Measurements from ENCODE around the gene PLET1.
"Not testable (repeated sequence)": the region's sequence is repeated elsewhere in the genome, so short reads cannot be mapped to it uniquely, and the experiment has no call there.

PLET1 gene

DNA sequence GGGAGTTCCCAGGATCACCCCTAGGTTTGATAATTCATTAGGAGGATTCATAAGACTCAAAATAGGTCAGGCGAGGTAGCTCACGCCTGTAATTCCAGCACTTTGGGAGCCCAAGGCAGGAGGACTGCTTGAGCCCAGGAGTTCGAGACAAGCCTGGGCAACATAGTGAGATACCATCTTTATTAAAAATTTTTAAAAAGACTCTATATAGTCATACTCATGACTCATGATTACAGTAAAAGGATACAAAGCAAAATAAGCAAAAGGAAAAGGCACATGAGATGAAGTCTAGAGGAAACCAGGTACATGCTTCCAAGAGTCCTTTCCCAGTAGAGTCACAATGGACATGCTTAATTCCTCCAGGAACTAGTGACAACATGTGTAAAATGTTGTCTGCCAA lies 48.4 kb downstream of the PLET1 start:
- DNase-seq (ENCODE audit: low read depth in 2 of 2): no peak

- DNase-seq (ENCODE audit: low read depth in 2 of 2): no peak
Measured at GRCh38 chr11:112211536-112211935, 49.1 kb downstream of the PLET1 start.

GRCh38 chr11:112210890-112211289 lies 49.8 kb downstream of the PLET1 start:
- DNase-seq (ENCODE audit: low read depth in 2 of 2): no peak

DNA sequence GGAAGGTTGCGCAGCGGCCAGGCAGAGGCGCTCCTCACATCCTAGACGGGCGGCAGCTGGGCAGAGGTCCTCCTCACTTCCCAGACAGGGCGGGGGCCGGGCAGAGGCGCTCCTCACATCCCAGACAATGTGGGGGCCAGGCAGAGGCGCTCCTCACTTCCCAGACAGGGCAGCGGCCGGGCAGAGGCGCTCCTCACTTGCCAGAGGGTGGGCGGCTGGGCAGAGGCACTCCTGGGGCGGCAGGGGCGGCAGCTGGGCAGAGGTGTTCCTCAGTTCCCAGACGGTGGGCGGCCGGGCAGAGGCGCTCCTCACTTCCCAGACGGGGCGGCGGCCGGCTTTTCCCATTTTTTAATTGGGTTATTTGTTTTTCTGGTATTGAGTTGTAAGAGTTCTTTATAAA lies 54.6 kb downstream of the PLET1 start:
- DNase-seq (ENCODE audit: low read depth in 2 of 2): no peak

DNA sequence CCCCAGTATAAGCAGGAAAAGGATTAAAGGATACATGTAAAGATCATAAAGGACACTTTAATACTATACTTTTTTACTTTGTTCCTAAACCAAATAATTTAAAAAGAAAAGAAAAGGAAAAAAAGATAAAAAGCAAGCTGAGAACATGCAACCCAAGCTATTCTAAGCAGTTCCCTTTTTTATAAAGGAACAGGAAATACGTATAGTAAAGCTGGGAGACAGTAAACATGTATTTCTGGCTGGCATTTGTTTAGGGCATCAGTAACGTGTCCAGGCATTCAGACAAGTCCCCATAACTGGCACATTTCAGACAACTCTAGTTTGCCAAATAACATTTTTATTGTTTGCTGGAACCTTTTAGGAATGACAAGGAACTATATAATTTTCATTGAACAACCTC lies 60.4 kb downstream of the PLET1 start:
- DNase-seq (ENCODE audit: low read depth in 2 of 2): no peak

- not testable (repeated sequence) for DNase-seq (ENCODE audit: low read depth in 2 of 2)
Measured at GRCh38 chr11:112199101-112199500, 61.6 kb downstream of the PLET1 start.
